ENCODE measurements around the gene CCND1.

Gene CCND1

DNA sequence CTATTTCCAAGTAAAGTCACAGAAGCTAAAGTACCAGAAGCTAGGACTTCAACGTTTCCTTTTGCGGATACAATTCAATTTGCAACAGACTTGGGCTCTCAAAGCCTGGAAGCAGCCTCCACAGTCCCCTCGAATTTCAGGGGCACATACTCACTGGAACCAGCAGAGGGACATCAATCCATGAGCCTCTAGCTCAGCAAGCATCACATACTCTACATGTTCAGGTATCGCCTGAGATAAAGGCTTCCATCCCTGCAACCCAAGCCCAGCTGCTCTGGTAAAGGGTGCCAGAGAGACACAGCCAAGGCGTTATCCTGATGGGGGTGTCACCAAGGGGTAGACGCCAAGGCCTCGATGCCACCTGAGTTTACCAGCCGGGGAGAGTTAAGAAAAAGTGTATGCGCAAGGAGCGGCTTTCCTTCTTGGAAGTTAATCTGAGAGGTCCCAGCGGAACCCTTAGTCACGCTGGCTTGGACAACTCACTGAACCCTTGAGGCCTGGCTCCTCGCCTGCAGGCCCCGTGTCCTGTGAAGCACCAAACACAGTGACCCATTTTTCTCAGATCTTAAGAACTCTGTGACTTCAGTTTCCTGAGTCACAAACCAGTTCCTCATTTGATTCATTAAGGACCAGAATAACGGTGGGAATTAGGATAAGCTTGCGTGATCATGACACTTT, 21.2 kb downstream of the CCND1 start:
- H3K27ac ChIP-seq (ENCODE audit: low read depth, low read length): no peak overlapping the region
- H3K4me3 ChIP-seq (ENCODE audit: low read depth, low read length): no peak overlapping the region
- H3K27me3 ChIP-seq (ENCODE audit: insufficient read depth, low read length): no peaks in the 10 kb centered on the region
- H3K36me3 ChIP-seq (ENCODE audit: insufficient read depth, low read length): no peaks in the 10 kb centered on the region
- H2AFZ ChIP-seq (ENCODE audit: low read length, unreplicated experiment): no peak overlapping the region
- H3K4me1 ChIP-seq (ENCODE audit: control insufficient read depth, insufficient read depth, low read length, unreplicated experiment): peaks cover 7% of the 10 kb centered on the region
- no peaks in the 10 kb centered on the region for H3K79me2 ChIP-seq (ENCODE audit: control insufficient read depth, insufficient read depth, low read length, unreplicated experiment)

DNA sequence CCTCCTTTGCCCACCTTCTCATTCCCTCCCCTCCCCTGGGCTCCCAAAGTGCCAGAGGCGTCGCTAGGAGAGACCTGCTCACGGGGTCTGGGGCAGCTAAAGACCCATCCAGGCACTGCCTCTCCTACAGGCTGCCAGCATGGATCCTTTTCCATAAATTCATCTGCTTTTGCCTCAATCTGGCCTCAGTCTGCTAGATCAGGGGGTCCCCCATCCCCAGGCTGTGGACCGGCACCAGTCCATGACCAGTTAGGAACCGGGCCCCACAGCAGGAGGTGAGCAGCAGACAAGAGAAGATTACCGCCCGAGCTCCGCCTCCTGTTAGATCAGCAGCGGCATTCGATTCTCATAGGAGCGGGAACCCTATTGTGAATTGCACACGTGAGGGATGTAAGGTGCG, 21.9 kb downstream of the CCND1 start:
- Histone ChIP-seq H3K79me2 (ENCODE audit: control insufficient read depth, insufficient read depth, low read length, unreplicated experiment) (no peaks in the 10 kb centered on the region), H3K4me3 (ENCODE audit: low read depth, low read length) (no peak overlapping the region), H3K27me3 (ENCODE audit: insufficient read depth, low read length) (no peaks in the 10 kb centered on the region), H3K4me1 (ENCODE audit: control insufficient read depth, insufficient read depth, low read length, unreplicated experiment) (peaks cover 7% of the 10 kb centered on the region), H3K36me3 (ENCODE audit: insufficient read depth, low read length) (0 out of 2 replicates have a peak, but pooled peaks cover 3% of the 10 kb centered on the region), H3K27ac (ENCODE audit: low read depth, low read length) (no peak overlapping the region), H2AFZ (ENCODE audit: low read length, unreplicated experiment) (no peak overlapping the region)

DNA sequence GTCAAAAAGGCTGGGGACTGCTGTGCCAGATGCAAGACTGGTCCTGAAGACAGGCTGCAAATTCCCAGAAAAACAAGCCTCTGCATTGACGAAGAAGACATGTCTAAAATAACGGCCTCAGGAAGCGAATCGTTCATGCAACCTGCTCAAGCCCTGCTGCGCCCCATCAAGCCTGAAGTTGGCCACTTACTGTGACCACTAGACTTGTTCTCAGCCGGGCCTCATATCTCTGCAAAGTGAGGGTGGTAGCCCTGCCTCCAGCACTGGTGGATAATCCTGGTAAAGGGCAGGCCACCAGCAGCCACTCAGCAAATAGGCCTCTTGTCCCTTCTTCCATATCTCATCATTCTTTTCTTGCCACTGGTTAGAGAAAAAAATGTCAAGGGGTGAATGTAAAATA, 22.4 kb downstream of the CCND1 start:
- Histone ChIP-seq H3K4me3 (ENCODE audit: low read depth, low read length) (no peak overlapping the region), H3K27ac (ENCODE audit: low read depth, low read length) (no peak overlapping the region), H3K79me2 (ENCODE audit: control insufficient read depth, insufficient read depth, low read length, unreplicated experiment) (no peaks in the 10 kb centered on the region), H3K36me3 (ENCODE audit: insufficient read depth, low read length) (0 out of 2 replicates have a peak, but pooled peaks cover 3% of the 10 kb centered on the region), H3K27me3 (ENCODE audit: insufficient read depth, low read length) (no peaks in the 10 kb centered on the region), H2AFZ (ENCODE audit: low read length, unreplicated experiment) (no peak overlapping the region), H3K4me1 (ENCODE audit: control insufficient read depth, insufficient read depth, low read length, unreplicated experiment) (peaks cover 7% of the 10 kb centered on the region)

DNA sequence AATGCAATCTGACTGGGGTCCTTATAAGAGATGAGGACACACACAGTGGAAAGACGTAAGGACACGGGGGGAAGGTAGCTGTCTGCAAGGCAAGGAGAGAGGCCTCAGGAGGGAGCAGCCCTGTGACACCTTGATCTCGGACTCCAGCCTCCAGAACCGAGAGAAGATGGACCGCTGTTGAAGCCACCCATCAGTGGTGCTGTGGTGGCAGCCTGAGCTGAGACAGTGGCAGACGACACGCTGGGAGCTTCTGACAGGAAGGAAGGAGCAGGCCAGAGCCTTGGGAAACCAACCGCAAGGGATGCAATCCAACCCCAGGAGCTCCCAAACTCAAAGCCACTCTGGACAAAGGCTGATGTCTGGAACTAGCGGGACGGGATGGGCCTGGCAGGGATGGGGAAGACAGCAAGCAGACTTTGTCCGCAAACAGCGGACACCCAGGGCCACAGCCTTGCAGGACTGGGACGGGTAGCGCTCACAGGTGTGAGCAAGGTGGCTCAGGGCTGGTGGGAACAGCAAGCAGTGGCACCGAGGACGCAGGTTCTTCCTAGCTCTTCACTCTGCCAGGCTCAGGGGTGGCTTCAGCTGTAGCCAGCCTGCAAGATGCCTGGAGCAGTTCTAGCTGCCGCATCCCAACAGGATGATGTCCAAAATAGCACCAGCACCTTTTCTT, 23.3 kb downstream of the CCND1 start:
- H3K79me2 ChIP-seq (ENCODE audit: control insufficient read depth, insufficient read depth, low read length, unreplicated experiment): peaks cover 2% of the 10 kb centered on the region
- H3K27me3 ChIP-seq (ENCODE audit: insufficient read depth, low read length): no peaks in the 10 kb centered on the region
- no peak overlapping the region for H2AFZ ChIP-seq (ENCODE audit: low read length, unreplicated experiment)
- no peak overlapping the region for H3K27ac ChIP-seq (ENCODE audit: low read depth, low read length)
- peaks cover 6% of the 10 kb centered on the region; the same call in 1 of the 2 replicates for H3K36me3 ChIP-seq (ENCODE audit: insufficient read depth, low read length)
- peaks cover 7% of the 10 kb centered on the region for H3K4me1 ChIP-seq (ENCODE audit: control insufficient read depth, insufficient read depth, low read length, unreplicated experiment)
- no peak overlapping the region for H3K4me3 ChIP-seq (ENCODE audit: low read depth, low read length)

DNA sequence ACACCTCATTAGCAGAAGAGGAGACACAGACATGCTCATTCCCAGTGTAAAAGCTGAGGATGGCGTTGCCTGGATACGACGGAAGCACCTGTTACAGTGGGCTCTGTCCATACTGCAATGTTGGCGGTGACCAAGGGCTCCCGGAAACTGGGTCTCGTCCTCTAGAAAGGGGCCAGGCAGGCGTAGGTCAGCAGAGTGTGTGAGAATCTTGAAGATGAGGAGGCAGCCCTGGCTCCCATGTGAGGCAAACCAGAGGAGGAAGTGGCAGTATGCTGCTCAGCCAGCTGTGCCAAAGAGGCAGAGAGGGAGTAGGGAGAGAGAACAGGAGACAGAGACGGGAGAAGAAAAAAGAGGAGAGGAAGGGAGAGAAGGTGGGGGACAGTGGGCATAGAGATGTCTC, 23.9 kb downstream of the CCND1 start:
- Histone ChIP-seq H2AFZ (ENCODE audit: low read length, unreplicated experiment) (no peak overlapping the region), H3K4me1 (ENCODE audit: control insufficient read depth, insufficient read depth, low read length, unreplicated experiment) (peaks cover 7% of the 10 kb centered on the region), H3K79me2 (ENCODE audit: control insufficient read depth, insufficient read depth, low read length, unreplicated experiment) (peaks cover 6% of the 10 kb centered on the region), H3K27ac (ENCODE audit: low read depth, low read length) (no peak overlapping the region), H3K27me3 (ENCODE audit: insufficient read depth, low read length) (no peaks in the 10 kb centered on the region), H3K36me3 (ENCODE audit: insufficient read depth, low read length) (peaks cover 11% of the 10 kb centered on the region; the same call in 1 of the 2 replicates), H3K4me3 (ENCODE audit: low read depth, low read length) (no peak overlapping the region)

DNA sequence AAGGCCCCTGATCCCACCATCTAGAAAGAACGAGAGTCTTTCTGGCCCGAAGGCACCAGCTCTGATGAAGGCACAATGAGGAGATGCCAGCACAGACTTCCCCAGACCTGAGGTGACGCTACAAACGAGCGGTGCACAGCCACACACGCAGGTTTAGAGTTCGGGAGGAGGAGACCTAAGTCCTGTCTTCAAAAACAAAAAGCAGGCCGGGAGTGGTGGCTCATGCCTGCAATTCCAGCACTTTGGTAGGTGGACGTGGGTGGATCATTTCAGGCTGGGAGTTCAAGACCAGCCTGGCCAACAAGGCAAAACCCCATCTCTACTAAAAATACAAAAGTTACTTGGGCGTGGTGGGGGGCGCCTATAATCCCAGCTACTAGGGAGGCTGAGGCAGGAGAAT, 24.7 kb downstream of the CCND1 start:
- Histone ChIP-seq H2AFZ (ENCODE audit: low read length, unreplicated experiment) (no peak overlapping the region), H3K27me3 (ENCODE audit: insufficient read depth, low read length) (no peaks in the 10 kb centered on the region), H3K36me3 (ENCODE audit: insufficient read depth, low read length) (peaks cover 11% of the 10 kb centered on the region; the same call in 1 of the 2 replicates), H3K27ac (ENCODE audit: low read depth, low read length) (no peak overlapping the region), H3K4me3 (ENCODE audit: low read depth, low read length) (no peak overlapping the region), H3K79me2 (ENCODE audit: control insufficient read depth, insufficient read depth, low read length, unreplicated experiment) (peaks cover 6% of the 10 kb centered on the region), H3K4me1 (ENCODE audit: control insufficient read depth, insufficient read depth, low read length, unreplicated experiment) (peaks cover 11% of the 10 kb centered on the region)

DNA sequence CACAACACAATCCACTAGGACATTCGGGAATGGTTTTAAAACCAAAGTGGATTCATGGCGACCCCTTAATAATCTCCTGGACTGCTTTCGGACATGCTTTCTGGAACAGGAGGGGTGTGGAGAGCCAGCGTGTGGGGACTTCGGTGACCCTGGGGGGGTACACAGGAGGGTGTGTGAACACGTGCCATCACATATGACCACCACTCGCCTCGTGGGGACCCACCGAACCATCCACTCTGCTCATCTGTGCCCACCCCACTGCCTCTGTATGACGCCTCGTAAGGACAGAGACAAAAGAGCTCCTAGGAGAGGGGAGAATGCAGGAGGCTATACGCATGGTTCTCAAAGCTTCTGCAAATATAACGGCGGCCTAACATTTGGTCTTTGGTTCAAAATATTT, 25.3 kb downstream of the CCND1 start:
- peaks cover 14% of the 10 kb centered on the region; the same call in 1 of the 2 replicates for H3K36me3 ChIP-seq (ENCODE audit: insufficient read depth, low read length)
- H3K27me3 ChIP-seq (ENCODE audit: insufficient read depth, low read length): no peaks in the 10 kb centered on the region
- peaks cover 11% of the 10 kb centered on the region for H3K4me1 ChIP-seq (ENCODE audit: control insufficient read depth, insufficient read depth, low read length, unreplicated experiment)
- H3K27ac ChIP-seq (ENCODE audit: low read depth, low read length): no peak overlapping the region
- no peak overlapping the region for H3K4me3 ChIP-seq (ENCODE audit: low read depth, low read length)
- H2AFZ ChIP-seq (ENCODE audit: low read length, unreplicated experiment): no peak overlapping the region
- peaks cover 6% of the 10 kb centered on the region for H3K79me2 ChIP-seq (ENCODE audit: control insufficient read depth, insufficient read depth, low read length, unreplicated experiment)

DNA sequence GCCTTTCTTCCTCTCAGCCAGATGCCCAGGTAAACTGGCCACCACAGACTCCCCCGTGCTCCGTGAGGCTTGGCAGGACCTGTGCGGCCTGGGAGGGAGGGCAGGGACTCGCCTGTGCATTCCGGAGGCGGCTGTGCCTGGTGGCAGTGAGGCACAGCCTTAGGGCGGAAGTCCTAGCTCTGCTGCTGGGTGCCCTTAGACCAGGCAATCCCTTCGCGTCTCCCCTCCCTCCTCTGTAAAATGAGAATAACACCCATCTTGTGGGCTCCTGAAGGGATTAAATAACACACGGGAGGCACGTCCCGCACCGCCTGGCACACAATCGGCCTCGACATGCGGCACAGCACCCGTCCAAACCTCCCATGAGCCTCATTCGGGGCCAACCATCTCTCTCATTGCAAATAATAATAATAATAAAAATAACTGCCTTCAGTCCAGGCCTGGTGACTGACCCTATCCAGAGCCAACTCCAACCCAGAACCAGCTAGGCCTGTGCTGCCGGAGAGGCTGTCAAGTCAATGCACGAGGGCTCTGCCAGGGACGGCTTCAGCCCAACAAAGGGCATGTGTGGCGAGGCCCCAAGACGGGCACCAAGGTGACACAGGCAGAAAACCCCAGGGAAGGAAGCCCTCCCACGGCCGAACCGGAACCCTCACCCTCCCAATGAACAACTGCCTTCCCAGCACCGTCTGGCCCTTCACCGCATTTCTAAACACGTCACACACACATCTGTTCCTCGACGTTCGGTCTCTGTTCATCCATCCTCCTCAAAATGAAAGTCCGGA, 26.0 kb downstream of the CCND1 start:
- no peaks in the 10 kb centered on the region for H3K27me3 ChIP-seq (ENCODE audit: insufficient read depth, low read length)
- peaks cover 10% of the 10 kb centered on the region for H3K79me2 ChIP-seq (ENCODE audit: control insufficient read depth, insufficient read depth, low read length, unreplicated experiment)
- no peak overlapping the region for H2AFZ ChIP-seq (ENCODE audit: low read length, unreplicated experiment)
- H3K4me1 ChIP-seq (ENCODE audit: control insufficient read depth, insufficient read depth, low read length, unreplicated experiment): peaks cover 11% of the 10 kb centered on the region
- H3K4me3 ChIP-seq (ENCODE audit: low read depth, low read length): no peak overlapping the region
- peaks cover 20% of the 10 kb centered on the region; the same call in 1 of the 2 replicates for H3K36me3 ChIP-seq (ENCODE audit: insufficient read depth, low read length)
- no peak overlapping the region for H3K27ac ChIP-seq (ENCODE audit: low read depth, low read length)

DNA sequence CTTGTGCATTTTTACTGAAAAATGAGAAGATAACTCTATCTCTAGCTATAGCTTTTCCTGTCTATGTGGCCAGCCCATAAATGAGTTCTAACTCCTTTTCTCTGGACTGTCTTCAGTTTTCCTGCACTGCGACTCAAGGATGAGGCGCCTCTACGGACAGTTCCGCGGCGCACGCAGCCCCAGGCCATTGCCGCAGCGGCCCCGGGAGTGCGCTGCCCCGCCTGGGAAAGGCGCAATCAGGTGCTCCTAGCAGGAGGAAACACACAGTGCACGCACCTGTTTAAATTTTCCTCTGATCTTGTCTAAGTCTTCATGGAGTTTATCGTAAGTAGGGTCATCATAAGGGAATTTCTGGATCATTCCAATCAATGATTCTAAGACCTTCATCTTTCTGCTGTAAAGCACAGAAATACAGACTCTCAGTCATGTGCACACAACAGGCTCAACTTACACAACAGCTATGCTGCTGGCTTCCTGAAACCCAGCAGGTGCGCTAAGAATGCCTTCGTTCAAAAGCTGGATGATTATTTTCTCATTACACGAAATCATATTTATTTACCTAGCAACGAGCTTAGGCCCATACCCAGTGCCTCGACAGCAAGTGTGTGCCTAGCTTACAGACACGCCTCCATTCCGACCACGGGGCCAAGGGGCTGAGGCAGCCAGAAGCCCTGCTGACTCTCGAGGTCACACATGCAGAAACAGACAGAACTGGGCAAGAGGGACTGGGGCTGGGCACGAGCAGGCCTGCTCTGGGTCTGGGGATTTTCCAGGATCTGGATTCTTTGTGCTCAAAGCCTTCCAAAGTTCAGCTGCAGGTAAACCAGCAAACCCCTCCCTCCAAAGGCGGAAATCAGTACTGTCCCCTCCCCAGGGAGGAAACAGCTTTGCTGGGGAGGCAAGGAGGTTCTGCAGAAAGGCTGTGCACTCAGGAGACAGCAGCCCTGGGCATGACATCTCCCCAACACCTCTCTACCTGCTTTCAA, 27.0 kb downstream of the CCND1 start:
- H3K27me3 ChIP-seq (ENCODE audit: insufficient read depth, low read length): no peaks in the 10 kb centered on the region
- no peak overlapping the region for H3K27ac ChIP-seq (ENCODE audit: low read depth, low read length)
- H3K36me3 ChIP-seq (ENCODE audit: insufficient read depth, low read length): peaks cover 20% of the 10 kb centered on the region; the same call in 1 of the 2 replicates

DNA sequence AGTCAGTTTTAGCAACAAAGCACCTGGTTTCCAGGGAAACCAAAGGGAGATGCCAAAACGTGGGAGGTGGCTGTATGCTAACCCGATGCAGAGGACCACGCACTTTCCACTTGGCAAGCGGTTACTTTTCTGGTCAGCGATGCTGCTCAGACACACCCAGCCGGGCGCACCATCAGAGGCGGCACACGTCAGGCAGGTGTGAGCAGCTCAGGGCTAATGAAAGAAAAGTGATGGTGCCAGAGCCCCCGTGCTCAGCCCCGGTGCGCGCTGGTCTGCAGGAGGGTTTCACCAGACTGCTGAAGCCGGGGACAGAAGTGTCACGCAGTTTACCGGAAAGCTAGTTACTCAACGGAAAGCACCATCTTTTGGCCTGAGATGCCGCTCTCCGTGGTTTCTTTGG, 28.5 kb downstream of the CCND1 start:
- Histone ChIP-seq H3K36me3 (ENCODE audit: insufficient read depth, low read length) (peaks cover 20% of the 10 kb centered on the region; the same call in 1 of the 2 replicates), H3K79me2 (ENCODE audit: control insufficient read depth, insufficient read depth, low read length, unreplicated experiment) (peaks cover 31% of the 10 kb centered on the region), H3K27me3 (ENCODE audit: insufficient read depth, low read length) (no peaks in the 10 kb centered on the region), H3K4me1 (ENCODE audit: control insufficient read depth, insufficient read depth, low read length, unreplicated experiment) (peaks cover 17% of the 10 kb centered on the region), H3K27ac (ENCODE audit: low read depth, low read length) (no peak overlapping the region), H2AFZ (ENCODE audit: low read length, unreplicated experiment) (no peak overlapping the region), H3K4me3 (ENCODE audit: low read depth, low read length) (no peak overlapping the region)

More for the DNA sequence above, 27.0 kb downstream of the CCND1 start:
- H3K4me3 ChIP-seq (ENCODE audit: low read depth, low read length): no peak overlapping the region
- peaks cover 15% of the 10 kb centered on the region for H3K79me2 ChIP-seq (ENCODE audit: control insufficient read depth, insufficient read depth, low read length, unreplicated experiment)
- no peak overlapping the region for H2AFZ ChIP-seq (ENCODE audit: low read length, unreplicated experiment)
- H3K4me1 ChIP-seq (ENCODE audit: control insufficient read depth, insufficient read depth, low read length, unreplicated experiment): peaks cover 4% of the 10 kb centered on the region
